ENCODE data around the gene TPGS1. TPM values are rescaled to one million over a fixed set of nuclear protein-coding genes. Genes with fewer than 3 reads are reported as not detected.

Gene TPGS1
- total and polyA plus RNA-seq, 2 of the 8 experiments (the other 6 are each of a cell fraction or from before 2014, with no cell fraction given): 9.1 to 10.6 TPM

- TF ChIP-seq CTBP2 (IDR thresholded peaks at IDR 0.05; ENCODE audit: borderline replicate concordance, insufficient read depth, insufficient read length, low read length) (no peak), TEAD4 (IDR thresholded peaks at IDR 0.05; ENCODE audit: low read depth, low read length) (no peak), SP4 (IDR thresholded peaks at IDR 0.05; ENCODE audit: low read length) (0 out of 2 replicates have a peak, but pooled peaks have one; percentile 51), SUZ12 (IDR thresholded peaks at IDR 0.05; ENCODE audit: low read length) (no peak), POU5F1 (IDR thresholded peaks at IDR 0.05; ENCODE audit: low read depth, low read length) (no peak), SP2 (IDR thresholded peaks at IDR 0.05; ENCODE audit: low read length) (no peak), ASH2L (IDR thresholded peaks at IDR 0.05; ENCODE audit: low read length) (peak; percentile 87), GTF2F1 (IDR thresholded peaks at IDR 0.05; ENCODE audit: borderline replicate concordance, low read depth, low read length) (no peak), SAP30 (IDR thresholded peaks at IDR 0.05; ENCODE audit: insufficient read depth, insufficient replicate concordance, low read length) (peak; percentile 95), SIN3A (conservative IDR thresholded peaks at IDR 0.05 in 1 of 2, IDR thresholded peaks at IDR 0.05 in 1 of 2; ENCODE audit: low read depth in 1 of 2, low read length in 2 of 2) (no peak; a peak in 3 of 4 replicates), TAF1 (IDR thresholded peaks at IDR 0.05; ENCODE audit: low read depth, low read length) (peak; percentile 85)
These were observed at the start of gene TPGS1 (continued) for GRCh38 chr19:507286-508203.
